ENCODE measurements around the gene BCKDHA. TPM values are rescaled to one million over a fixed set of nuclear protein-coding genes. Genes with fewer than 3 reads are reported as not detected.
A peak's percentile ranks its signal among the peaks of the same experiment; 100 is the strongest.

The BCKDHA gene
- total and polyA plus RNA-seq, 2 of the 4 experiments (the other 2 are of a cell fraction): 7.6 to 7.7 TPM

DNA sequence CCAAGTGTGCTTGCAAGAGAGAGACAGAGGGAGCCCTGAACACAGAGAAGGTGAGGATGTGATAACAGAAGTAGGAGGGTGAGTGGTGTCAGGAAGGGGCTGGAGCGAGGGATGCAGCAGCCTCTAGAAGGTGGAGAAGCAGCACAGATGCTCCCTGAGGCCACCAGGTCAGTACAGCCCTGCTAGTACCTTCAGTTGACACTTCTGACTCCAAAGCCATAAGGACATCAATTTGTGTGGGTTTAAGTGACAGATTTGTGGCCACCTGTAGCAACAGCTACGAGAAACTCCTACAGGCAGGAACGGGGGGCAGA lies 52.2 kb downstream of the BCKDHA start:
- dilution Hi-C loops (cut with HindIII; ENCODE audit: low sequenced_read_pairs, unreplicated experiment): no loop called here
- in situ Hi-C loops (cut with MboI; ENCODE audit: low sequenced_read_pairs): no loop called here
- no peaks in the 10 kb centered on the region for H4K20me1 ChIP-seq (ENCODE audit: insufficient read depth, low read length)
- ATAC-seq (ENCODE audit: low read depth) (no peak), DNase-seq (no peak)
- no peak overlapping the region for H4K8ac ChIP-seq (ENCODE audit: low read depth in 2 of 2, low read length in 2 of 2)
- H3K4me3 ChIP-seq (ENCODE audit: insufficient read depth, low read depth, low read length): no peak overlapping the region
- no peaks in the 10 kb centered on the region for H3K9me1 ChIP-seq (ENCODE audit: insufficient read depth, low read length)
- H3K4me2 ChIP-seq (ENCODE audit: low read depth, low read length): no peak overlapping the region
- H3K79me1 ChIP-seq (ENCODE audit: low read depth in 1 of 2, low read length in 2 of 2): no peaks in the 10 kb centered on the region
- ChIA-PET CTCF (interaction anchor here (0.7 to 1.8 kb wide), 3 partner anchors 113 to 117 kb away, joined by 3 to 5 read pairs (median 4); no protein-coding TSS in a partner anchor), POLR2A (ENCODE audit: unreplicated experiment) (no interaction called here)
- H3K27me3 ChIP-seq (ENCODE audit: control insufficient read depth, insufficient read depth, low read length): peaks cover 3% of the 10 kb centered on the region
- H3K9ac ChIP-seq (ENCODE audit: low read depth, low read length): no peak overlapping the region
- BruUV-seq (replicated peaks): no TSS peak
- WGBS, 2 experiments (ENCODE audit: extremely low coverage in 2 of 2, insufficient read length in 1 of 2): no CpG with 5 or more reads among the region's 3 CpGs
- no peak overlapping the region for H2BK20ac ChIP-seq (ENCODE audit: low read depth, low read length)
- no peak overlapping the region for H3K18ac ChIP-seq (ENCODE audit: low read depth, low read length)
- H2BK15ac ChIP-seq (ENCODE audit: low read depth, low read length): no peak overlapping the region
- no peak overlapping the region for H4K5ac ChIP-seq (ENCODE audit: low read depth, low read length)
- H3K27ac ChIP-seq (ENCODE audit: insufficient read depth, low read length): no peak overlapping the region
- no peak overlapping the region for H3K14ac ChIP-seq (replicated peaks; ENCODE audit: low read depth, low read length)
- no peaks in the 10 kb centered on the region for H3K9me3 ChIP-seq (ENCODE audit: control insufficient read depth, insufficient read depth, low read length)
- no peak overlapping the region for H4K91ac ChIP-seq (ENCODE audit: insufficient read depth, low read depth, low read length)
- no peak overlapping the region for H3K23ac ChIP-seq (ENCODE audit: low read depth, low read length)
- no peaks in the 10 kb centered on the region for H3K4me1 ChIP-seq (ENCODE audit: control insufficient read depth, insufficient read depth, low read length)
- H2AK5ac ChIP-seq (ENCODE audit: low read depth, low read length): no peak overlapping the region
- no peak overlapping the region for H2AK9ac ChIP-seq (replicated peaks; ENCODE audit: low read depth, low read length, poor library complexity)
- H2BK120ac ChIP-seq (ENCODE audit: low read depth, low read length): no peak overlapping the region
- H3K4ac ChIP-seq (ENCODE audit: low read depth, low read length): no peak overlapping the region
- no peak overlapping the region for H3K56ac ChIP-seq (ENCODE audit: extremely low read depth, insufficient read depth, low read length)
- H2AFZ ChIP-seq (replicated peaks; ENCODE audit: low read length, poor library complexity): peak overlapping the region; percentile 35
- intact Hi-C loops (cut with micrococcal nuclease): loop anchor here (1.0 kb wide), 3 partner anchors 87 to 120 kb away; no protein-coding TSS in a partner anchor
- no peak overlapping the region for H2BK5ac ChIP-seq (ENCODE audit: low read depth, low read length, poor library complexity, severe bottlenecking)
- H3K36me3 ChIP-seq (ENCODE audit: control insufficient read depth, insufficient read depth, low read length): no peaks in the 10 kb centered on the region
- TF ChIP-seq MAZ (IDR thresholded peaks at IDR 0.05; ENCODE audit: borderline replicate concordance, low read depth, low read length) (no peak), MXI1 (IDR thresholded peaks at IDR 0.05; ENCODE audit: borderline replicate concordance, low read depth, low read length) (no peak), CEBPB (IDR thresholded peaks at IDR 0.05; ENCODE audit: low read depth, low read length) (no peak), FOS (IDR thresholded peaks at IDR 0.05; ENCODE audit: low read depth, low read length) (no peak)
- TF ChIP-seq, protein P1, sequence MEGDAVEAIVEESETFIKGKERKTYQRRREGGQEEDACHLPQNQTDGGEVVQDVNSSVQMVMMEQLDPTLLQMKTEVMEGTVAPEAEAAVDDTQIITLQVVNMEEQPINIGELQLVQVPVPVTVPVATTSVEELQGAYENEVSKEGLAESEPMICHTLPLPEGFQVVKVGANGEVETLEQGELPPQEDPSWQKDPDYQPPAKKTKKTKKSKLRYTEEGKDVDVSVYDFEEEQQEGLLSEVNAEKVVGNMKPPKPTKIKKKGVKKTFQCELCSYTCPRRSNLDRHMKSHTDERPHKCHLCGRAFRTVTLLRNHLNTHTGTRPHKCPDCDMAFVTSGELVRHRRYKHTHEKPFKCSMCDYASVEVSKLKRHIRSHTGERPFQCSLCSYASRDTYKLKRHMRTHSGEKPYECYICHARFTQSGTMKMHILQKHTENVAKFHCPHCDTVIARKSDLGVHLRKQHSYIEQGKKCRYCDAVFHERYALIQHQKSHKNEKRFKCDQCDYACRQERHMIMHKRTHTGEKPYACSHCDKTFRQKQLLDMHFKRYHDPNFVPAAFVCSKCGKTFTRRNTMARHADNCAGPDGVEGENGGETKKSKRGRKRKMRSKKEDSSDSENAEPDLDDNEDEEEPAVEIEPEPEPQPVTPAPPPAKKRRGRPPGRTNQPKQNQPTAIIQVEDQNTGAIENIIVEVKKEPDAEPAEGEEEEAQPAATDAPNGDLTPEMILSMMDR (conservative IDR thresholded peaks at IDR 0.05; ENCODE audit: low read depth, low read length): no peak
